Stimulated activated CD8-positive, alpha-beta memory T cell treated with anti-CD3 and anti-CD28 coated beads, Interleukin-4, amount 100 ng/mL, for 1 hour (primary cell): ENCODE data around the gene JMJD1C.
A peak's percentile ranks its signal among the peaks of the same experiment; 100 is the strongest.
"Not testable (repeated sequence)": the region's sequence is repeated elsewhere in the genome, so short reads cannot be mapped to it uniquely, and the experiment has no call there.

Experiments
- DNase-seq, 2 donors: peaks; one replicate each; pipeline ENCODE4 v3.0.0-alpha.2; 2020; ENCODE audit warnings: low read depth in 2 of 2, low spot score in 1 of 2

Gene JMJD1C

DNA sequence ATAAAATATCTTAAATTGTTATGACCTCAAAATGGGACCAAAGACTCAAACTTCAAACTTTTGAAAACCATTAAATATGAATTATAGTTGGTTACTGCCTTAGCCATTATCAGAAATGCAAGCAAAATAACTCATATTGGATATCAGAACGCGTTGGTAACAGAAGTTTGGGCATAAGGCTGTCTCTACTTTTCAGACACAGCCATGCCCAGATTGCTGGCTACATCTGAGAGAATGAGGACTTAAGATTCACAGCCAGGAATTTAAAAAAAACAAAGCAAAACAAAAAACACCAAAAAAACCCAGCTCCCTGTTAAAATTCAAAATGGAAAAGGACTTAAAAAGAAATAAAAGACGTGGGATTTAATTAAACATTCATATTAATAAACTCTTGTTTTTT is 161.6 kb downstream of the JMJD1C start:
- DNase-seq, result no peak

DNA sequence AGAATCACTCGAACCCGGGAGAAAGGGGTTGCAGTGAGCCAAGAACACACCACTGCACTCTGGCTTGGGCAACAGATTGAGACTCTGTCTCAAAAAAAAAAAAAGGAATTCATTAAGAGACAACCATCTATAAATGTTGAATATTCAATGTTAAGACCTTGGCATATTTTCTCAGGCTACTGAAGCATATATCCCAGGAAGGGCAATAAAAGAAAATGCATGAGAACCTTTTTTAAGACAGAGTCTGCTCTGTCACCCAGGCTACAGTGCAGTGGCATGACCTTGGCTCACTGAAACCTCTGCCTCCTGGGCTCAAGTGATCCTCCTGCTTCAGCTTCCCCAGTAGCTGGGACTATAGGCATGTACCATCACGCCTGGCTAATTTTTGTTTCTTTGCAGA is 165.0 kb downstream of the JMJD1C start:
- DNase-seq, result no peak

DNA sequence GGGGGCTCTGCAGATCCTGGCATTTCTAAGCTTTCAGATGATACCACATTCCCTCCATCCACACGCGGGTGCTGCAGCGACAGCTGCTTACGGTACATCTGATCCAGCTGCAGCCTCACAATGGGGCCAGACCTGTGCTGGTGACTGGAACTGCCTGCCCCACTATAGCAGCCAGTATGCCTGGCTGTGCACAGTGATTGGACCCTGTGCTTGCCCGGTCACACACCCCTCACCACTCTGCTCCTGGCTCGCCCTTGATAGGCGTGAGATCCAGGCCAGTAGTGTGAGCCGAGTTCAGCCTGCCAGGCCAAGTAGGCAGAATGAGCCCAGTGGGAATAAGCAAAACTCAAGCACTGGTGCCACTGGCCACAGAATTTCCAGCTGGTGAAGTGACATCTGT is 167.8 kb downstream of the JMJD1C start:
- no peak for DNase-seq

DNA sequence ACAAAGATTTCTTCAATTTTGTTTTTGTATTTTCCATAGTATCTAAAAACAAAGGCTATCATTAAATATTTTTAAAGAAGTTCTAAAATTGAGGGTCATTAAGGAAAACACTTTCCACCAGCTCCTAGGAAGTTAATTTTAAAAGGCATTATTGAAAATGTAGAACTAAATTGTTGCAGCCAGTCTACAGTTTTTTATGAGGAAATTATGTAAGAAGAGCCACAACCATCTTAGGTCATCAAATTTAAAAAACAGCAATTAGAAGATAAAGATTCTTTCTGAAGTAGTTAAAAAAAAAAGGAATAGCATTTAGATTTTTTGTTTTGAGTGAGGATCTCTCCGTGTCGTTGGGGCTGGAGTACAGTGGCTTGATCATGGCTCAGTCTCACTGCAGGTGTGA is 171.0 kb downstream of the JMJD1C start:
- DNase-seq, result no peak

DNA sequence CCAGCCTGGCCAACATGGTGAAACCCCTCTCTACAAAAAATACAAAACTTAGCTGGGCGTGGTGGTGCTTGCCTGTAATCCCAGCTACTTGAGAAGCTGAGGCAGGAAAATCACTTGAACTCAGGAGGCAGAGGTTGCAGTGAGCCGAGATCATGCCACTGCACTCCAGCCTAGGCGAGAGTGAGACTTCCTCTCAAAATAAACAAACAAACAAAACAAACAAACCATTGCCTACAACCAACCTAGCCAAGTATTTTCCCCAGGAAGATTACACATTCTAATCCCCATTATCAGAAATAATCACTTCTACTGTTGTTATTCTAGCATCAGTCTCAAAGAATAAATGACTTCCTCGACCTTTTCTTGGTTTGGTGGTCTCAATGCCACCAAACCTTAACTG is 172.9 kb downstream of the JMJD1C start:
- not testable (repeated sequence) for DNase-seq

DNA sequence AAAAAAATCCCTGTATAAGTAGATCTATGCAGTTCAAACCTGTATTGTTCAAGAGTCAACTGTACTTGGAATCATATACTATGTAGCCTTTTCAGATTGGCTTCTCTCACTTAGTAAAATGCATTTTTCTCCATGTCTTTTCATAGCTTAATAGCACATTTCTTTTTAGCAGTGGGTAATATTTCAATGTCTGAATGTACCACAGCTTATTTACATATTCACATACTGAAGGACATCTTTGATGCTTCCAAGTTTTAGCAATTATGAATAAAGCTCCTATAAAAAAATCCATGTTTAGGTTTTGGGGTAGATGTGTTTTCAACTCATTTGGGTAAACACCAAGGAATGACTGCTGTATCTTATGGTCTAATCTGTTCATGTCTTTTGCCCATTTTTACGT is 177.6 kb downstream of the JMJD1C start:
- no peak for DNase-seq

DNA sequence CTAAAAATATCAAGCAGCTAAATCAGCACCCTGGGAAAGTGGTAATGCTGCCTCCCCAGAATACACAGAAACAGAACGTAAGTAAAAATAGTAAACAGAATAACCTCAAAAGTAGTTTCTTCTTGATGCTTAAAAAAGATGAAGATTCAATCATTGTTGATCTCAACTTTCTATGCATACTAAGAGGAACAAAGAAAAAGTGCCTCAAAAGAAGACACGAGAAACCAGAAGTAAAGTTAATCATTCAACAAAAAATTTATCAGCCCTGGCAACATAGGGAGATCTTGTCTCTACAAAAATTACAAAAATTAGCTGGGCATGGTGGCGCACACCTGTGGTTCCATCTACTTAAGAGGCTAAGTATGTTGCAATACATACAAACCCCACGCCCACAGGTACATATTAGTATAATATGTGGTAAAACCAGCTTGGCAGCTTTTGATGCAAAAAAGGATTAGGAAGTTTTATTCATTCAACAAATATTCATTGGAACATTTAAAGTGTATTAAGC is 179.0 kb downstream of the JMJD1C start:
- DNase-seq, result no peak

DNA sequence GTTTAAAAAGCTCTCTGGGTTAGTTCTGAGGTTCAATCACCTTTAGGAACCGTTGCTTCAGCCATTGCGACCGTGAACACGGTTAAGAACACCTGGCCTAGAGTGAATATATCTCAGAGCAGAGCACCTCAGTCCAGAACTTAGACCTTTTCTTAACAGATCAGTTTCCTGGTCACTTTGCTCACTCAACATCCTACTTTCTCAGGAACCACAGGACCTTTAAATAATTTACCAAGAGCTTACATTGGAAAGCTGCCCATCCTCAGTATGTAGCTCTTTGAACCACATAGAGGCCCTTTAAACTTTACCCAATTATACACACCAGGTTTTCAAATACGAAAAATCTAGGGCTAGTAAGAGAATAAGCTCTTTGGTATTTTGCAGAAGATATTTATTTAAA is 179.4 kb downstream of the JMJD1C start:
- DNase-seq, result no peak

DNA sequence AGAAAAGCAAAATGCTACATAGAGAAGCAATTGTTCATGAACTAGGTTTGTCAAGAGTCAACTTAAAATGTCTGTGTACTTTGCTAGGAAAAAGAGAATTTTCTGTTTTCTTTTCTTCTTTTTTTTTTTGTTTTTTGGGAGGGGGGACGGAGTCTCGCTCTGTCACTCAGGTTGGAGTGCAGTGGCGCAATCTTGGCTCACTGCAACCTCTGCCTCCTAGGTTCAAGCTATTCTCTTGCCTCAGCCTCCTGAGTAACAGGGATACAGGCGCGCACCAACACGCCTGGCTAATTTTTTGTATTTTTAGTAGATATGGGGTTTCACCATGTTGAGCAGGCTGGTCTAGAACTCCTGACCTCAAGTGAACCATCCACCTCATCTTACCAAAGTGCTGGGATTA is 181.9 kb downstream of the JMJD1C start:
- not testable (repeated sequence) for DNase-seq

DNA sequence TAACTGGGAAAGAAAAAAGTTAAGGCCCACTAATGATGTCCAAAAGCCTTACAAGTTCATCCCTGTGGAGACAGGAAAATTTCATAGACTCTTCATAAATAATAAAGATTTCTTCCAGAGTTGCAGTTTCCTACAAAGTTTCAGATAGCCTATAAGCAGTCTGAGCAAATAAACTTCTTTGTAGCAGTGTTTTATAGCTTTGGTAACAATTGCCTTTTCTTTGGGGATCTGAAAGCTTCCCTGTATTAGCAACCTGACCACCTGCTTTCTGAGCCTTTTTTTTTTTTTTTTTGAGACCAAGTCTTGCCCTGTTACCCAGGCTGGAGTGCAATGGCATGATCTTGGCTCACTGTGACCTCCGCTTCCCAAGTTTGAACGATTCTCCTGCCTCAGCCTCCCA is 182.7 kb downstream of the JMJD1C start:
- no peak for DNase-seq

DNA sequence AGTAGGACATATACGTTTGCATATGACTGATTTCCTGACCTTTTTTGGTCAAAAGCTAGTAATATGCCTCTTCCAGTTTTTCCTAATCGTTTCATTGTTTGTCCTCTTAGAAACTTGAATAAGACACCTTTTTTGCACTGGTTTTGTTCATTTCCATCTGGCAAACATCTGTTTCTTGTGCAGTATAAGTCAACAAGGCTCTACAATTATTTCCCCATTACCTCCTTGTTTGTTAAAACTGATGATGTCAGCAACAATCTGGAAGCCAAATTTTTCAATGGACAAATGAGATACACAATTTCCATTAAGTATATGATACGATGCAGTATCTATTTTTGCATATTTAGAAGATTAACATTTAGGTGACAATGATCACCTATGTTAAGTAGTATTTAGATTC is 183.8 kb downstream of the JMJD1C start:
- DNase-seq, result no peak

DNA sequence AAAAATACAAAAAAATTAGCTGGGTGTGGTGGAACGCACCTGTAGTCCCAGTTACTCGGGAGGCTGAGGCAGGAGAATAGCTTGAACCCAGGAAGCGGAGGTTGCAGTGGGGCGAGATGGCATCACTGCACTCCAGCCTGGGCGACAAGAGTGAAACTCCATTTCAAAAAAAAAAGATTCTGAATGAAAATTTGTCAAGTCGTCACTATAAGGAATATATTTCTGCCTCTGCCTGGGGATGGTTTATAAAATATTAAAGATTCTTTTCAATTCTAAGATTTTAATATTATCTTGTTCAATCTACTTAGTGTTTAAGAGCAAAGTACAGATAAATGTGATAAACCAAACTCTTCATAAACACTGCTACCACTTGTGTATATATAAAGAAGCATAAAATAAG is 185.4 kb downstream of the JMJD1C start:
- no peak for DNase-seq

DNA sequence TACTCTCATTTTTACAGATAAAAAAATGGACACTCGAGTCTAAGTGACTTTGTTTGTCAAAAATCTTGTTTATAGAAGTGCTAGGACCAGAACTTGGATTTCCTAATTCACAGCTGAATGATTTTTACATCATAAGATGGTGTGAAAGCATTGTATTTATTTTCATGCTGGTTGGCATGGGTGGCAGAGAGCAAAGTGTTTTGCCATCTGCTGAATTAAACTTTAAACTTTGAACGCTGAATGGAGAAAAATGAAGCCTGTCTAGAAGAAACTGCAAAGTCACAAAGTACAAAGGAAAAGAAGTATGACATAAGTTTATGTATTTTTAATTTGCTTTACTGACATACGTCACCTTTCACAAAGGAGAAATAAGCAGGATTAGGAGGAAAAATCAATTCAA is 190.7 kb downstream of the JMJD1C start:
- DNase-seq, result no peak

DNA sequence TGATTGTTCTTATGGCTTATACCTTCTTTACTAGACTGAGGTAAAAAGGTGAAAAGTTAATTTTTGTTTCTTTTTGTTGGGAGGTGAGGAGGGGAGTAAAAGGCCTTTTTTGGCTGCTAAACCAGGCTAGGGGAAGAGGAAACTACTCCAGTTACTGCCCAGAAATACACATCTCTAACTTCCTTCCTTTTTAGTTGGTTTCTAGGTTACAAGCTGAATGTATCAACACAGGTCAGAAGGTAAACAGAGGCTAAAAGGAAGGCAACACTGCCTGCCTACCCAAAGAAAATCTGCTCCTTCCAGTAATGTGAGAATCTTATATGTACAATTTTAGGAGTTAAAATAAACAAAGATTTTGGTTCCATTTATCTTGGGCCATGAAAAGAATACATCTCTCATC is 192.2 kb downstream of the JMJD1C start:
- no peak for DNase-seq

DNA sequence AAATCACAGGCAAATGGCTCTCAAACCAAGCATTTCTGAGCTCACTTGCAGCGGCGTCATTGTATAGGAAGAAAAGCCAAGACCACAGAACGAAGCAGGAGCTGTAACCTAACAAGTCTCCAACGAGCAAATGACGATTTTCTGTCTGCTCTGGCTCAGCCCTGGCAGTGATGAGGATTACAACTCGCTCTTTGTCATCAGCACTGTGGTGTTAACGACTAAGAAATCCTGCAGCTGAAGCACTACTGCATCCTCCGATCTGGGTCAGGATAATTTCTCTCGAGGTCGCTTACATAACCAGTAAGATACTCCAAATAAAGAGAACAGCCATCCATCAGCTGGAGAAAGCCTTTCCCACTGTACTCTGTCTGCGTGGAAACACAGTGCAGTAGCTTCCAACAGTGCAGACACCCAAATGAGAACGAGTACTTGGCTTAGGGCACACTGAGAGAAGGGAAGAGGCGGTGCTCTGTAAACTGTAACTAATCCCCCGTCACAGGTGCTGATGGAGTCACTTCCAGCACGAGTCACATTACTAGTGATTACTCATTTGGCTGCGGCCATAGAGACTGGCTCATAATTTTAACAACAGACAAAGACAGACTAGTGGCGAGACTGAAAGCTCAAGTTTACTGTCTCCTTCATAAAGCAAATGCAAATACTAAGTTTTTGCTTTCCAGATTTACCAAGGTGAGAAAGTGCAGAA is 196.8 kb downstream of the JMJD1C start:
- DNase-seq, result peak; percentile 48 to 50

DNA sequence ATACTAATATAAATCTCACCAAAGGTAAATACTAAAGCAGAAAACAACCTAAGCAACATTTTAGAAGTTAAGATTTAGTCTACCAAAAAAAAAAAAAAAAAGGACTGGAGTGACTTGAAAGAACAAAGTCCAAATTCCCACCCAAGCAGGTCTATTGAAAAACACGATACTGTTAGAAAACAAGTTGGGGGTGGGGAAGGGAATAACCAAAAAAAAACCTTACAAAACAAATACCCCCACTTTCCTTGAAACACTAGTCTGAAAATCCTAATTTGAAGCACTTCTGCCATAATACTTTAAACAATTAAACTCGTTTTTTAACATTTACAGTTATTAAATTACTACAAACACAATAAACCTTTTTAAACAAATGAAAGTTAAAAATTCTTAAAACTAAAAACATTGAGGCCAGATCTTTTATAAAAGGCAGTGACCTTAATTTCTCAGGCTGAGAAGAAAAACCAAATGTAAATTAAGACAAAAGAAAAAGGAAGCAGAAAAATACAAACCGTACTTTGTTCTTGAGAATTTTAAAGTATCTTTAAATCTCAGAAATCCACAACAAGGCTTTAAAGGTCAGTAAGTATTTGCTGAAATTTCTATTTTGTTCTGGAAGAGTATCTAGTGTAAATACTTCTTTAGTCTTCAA is 197.5 kb downstream of the JMJD1C start:
- no peak for DNase-seq

DNA sequence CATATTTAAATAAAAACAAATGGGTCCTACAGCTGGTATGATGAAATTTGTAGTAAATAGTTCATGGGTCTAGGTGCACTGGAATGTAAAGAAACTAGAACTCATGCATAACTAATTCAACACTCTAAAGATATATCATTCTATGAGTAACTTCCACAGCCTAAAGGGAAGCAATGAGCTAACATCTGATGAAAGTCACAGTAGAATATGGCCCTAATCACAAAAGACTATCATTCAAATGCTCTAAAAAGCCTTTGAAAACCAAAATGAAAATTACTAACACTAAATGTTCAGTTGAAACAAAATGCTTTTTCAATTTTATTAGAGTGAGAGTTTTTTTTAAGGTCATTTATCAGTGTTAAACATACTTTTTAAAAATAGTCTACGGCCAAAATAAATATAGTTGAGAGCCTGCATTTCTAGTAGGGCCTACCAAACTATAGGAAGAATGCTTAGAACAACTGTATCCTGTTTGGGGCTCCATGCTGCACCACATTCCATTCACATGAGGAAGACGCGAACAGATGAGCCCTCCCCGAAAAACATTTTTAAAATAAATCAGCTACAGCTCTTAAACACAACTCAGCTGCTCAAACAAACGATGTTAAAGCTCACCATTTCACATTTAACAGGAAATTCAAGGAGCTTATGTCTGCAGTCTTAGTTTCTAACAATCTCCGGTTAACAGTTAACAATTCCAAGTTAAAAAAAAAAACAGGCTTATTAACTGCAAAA is 198.2 kb downstream of the JMJD1C start:
- DNase-seq, result no peak

DNA sequence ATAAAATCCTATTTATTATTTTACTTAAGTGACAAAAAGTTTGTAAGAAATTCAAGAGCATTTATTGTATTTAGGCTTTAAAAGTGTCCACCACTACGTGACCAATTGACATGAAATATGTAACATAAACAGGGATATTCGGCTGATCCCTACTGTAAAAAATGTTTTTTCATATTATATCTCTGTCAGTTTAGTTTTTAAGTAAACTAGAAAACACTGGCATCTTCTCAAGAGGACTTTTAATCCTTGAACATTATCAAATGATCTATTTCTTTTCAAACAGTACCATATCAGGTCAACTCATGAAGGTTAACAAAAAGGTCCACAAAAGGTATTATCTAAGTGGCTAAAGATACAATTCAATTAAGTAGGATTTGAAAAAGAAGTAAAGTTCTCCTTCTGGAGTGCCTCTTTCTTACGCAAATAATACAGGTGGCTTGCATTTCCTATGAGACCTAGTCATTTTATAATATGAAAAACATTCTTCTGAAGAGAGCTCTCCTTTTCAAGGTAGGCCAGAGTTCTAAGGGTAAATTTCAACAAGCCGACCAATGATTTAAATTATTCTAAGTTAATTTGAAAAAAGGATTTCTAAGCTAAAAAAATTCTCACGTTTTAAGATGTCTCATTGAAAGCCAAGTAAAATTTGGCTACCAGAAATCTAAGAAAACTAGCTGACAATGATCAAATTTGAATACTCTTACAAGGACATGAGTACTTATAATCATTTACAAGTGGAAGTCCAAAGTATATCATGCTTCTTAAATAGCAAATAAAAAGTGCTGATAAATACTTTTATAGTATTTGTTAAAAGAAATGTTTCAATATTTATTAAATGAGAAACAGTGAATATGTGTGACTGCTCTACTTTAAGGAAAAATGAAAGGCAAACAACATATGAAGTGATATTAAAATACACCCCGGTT is 199.1 kb downstream of the JMJD1C start:
- no peak for DNase-seq

DNA sequence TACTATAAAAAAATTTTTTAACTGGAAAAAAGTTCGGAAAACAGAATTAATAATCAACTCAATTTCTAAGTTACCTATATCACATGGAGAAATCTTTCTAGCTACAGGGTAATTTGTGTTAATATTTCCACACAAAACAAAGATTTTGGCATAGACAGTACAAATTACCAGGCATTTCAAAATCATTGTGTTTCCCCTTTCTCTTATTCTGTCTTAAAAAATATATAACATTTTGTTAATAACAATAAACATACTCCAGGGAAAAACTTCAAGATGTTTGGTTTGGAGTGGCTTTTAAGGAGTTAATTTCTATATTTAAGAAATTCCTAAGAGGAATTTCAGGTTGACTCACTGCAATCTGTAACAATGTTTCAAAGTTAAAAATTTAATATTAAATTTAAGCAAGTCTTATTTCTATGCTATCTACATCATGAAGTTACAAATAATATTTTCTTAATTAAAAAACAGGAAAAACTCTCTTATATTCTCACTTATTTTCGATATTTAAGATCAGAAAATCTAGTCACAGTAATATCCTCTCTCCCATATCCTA is 200.0 kb downstream of the JMJD1C start:
- no peak for DNase-seq

DNA sequence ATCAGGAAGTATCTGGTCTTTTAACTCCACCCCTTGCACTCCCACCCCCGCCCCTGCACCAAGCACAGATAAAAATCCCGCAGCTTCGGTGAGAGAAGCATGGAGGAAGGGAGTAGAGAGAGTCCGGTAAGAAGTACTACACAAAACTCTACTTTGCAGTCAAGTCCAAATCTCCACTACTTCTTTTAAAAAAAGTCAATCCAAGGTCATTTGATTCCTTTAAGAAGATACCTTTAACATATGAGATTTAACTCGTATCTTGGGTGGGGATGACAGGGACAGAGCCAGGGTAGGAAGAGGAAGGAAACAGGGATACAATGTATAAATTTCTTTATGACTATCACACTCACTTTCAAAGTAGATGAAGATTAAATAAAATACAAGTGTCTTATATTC is 200.6 kb downstream of the JMJD1C start:
- DNase-seq, result peak in 1 of 2 donors; percentile 16
